ENCODE data around the gene CAMK2A. TPM values are rescaled to one million over a fixed set of nuclear protein-coding genes. Genes with fewer than 3 reads are reported as not detected.

CAMK2A gene
- total and polyA plus RNA-seq, 2 experiments from 2014 or later, result 0.18 TPM; not detected in 1

GRCh38 chr5:150329038-150329437, 39.5 kb upstream of the CAMK2A start (continued):
- TF ChIP-seq CTCF (conservative IDR thresholded peaks at IDR 0.05; ENCODE audit: low read depth in 2 of 2) (no peak), STAT1 (IDR thresholded peaks at IDR 0.05; ENCODE audit: unreplicated experiment) (no peak), JUNB (IDR thresholded peaks at IDR 0.05; ENCODE audit: unreplicated experiment) (no peak)
- TF ChIP-seq, protein P1, sequence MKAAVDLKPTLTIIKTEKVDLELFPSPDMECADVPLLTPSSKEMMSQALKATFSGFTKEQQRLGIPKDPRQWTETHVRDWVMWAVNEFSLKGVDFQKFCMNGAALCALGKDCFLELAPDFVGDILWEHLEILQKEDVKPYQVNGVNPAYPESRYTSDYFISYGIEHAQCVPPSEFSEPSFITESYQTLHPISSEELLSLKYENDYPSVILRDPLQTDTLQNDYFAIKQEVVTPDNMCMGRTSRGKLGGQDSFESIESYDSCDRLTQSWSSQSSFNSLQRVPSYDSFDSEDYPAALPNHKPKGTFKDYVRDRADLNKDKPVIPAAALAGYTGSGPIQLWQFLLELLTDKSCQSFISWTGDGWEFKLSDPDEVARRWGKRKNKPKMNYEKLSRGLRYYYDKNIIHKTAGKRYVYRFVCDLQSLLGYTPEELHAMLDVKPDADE (IDR thresholded peaks at IDR 0.05), result no peak

- Mint-ChIP-seq H3K27ac (no peak overlapping the region), H3K27me3 (ENCODE audit: insufficient read depth, low read depth, poor library complexity) (peaks cover 2% of the 10 kb centered on the region), H3K36me3 (ENCODE audit: low read depth) (no peaks in the 10 kb centered on the region), H3K4me3 (no peak overlapping the region), H3K9me3 (no peaks in the 10 kb centered on the region), H3K4me1 (peaks cover 2% of the 10 kb centered on the region; the same call in 1 of the 3 replicates)
- no peaks in the 10 kb centered on the region for H3K79me2 ChIP-seq (replicated peaks; ENCODE audit: insufficient read depth)
- no peaks in the 10 kb centered on the region for H3K4me1 ChIP-seq (ENCODE audit: insufficient read depth)
- no peak overlapping the region for H3K4me3 ChIP-seq
- TF ChIP-seq CREB1 (CRISPR knock-in tag; IDR thresholded peaks at IDR 0.05; ENCODE audit: low read depth) (no peak), EZH2 (IDR thresholded peaks at IDR 0.05; ENCODE audit: low read depth, unreplicated experiment) (no peak), POLR2AphosphoS5 (IDR thresholded peaks at IDR 0.05; ENCODE audit: low read depth) (no peak), ZNF114 (CRISPR knock-in tag; IDR thresholded peaks at IDR 0.05) (no peak), ZNF331 (CRISPR knock-in tag; IDR thresholded peaks at IDR 0.05; ENCODE audit: low read depth) (no peak), NANOG (IDR thresholded peaks at IDR 0.05; ENCODE audit: borderline replicate concordance) (no peak), EZH2phosphoT487 (IDR thresholded peaks at IDR 0.05; ENCODE audit: unreplicated experiment) (no peak), JUNB (IDR thresholded peaks at IDR 0.05; ENCODE audit: unreplicated experiment) (no peak), CTCF (conservative IDR thresholded peaks at IDR 0.05; ENCODE audit: low read depth in 2 of 2) (no peak), REST (IDR thresholded peaks at IDR 0.05; ENCODE audit: unreplicated experiment) (no peak), STAT1 (IDR thresholded peaks at IDR 0.05; ENCODE audit: unreplicated experiment) (no peak)
- TF ChIP-seq, protein P1 (IDR thresholded peaks at IDR 0.05), result no peak
- H4K20me1 ChIP-seq (replicated peaks; ENCODE audit: insufficient read depth), result no peaks in the 10 kb centered on the region
- no peaks in the 10 kb centered on the region for H3K9me2 ChIP-seq (ENCODE audit: insufficient read depth)
- H3F3A ChIP-seq (replicated peaks; ENCODE audit: low read depth), result no peaks in the 10 kb centered on the region
- H3K4me2 ChIP-seq, result no peak overlapping the region
- H3K36me3 ChIP-seq (ENCODE audit: insufficient read depth), result no peaks in the 10 kb centered on the region
- no peak overlapping the region for H2AFZ ChIP-seq
- no peak overlapping the region for H3K27ac ChIP-seq (ENCODE audit: low read depth)
- ATAC-seq (no peak), DNase-seq (ENCODE audit: low spot score) (no peak)
- H3K27me3 ChIP-seq (ENCODE audit: insufficient read depth), result no peaks in the 10 kb centered on the region
Measured at GRCh38 chr5:150328515-150328914, 38.9 kb upstream of the CAMK2A start.
